ENCODE measurements around the gene ORAI1. TPM values are rescaled to one million over a fixed set of nuclear protein-coding genes. Genes with fewer than 3 reads are reported as not detected.

Gene ORAI1
- polyA plus RNA-seq, 1 of the 3 experiments (the other 2 are of a cell fraction): 16.6 TPM

DNA sequence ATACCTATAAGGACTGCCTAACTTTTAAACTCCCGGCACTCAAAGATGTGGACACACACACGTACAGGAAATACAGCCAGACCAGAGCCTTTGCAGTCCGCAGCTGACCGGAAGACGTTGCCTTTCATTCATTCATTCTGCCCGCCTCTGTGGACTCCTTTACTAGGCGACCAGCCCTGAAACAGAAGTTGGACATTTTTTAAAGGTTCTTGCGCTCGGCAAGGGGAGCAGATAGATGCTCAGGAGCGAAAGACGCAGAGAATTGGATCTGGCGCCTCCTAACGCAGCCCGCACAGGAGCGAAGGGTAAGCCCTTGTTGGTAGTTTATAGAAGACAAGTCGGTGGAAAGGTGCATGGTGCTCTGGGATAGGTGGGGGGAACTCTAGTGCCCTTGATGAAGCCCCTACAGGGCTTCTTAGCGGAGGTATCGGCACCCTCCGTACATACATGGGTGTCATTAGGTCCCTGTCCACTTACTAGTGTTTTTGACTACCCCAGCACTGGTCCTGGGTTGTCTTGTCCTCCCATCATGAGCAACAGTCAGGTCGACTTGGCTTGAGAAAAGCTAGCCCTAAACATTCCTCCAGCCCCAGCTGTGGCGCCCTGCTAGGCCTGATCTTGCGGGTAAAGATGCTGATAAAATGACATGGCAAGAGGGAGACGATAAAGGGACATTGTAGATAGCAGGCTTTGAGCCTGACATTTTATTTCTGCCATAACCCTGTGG is 45.2 kb upstream of the ORAI1 start, which contains the start of gene KDM2B:
KDM2B (minus strand) TSS at position 65 of the 727 bp plus-strand sequence. CDS start 112 bp downstream, outside the sequence.
- peaks cover 46% of the 10 kb centered on the region for H3F3A ChIP-seq (replicated peaks; ENCODE audit: insufficient read depth)
- H3K79me2 ChIP-seq (ENCODE audit: insufficient read depth): peaks cover 13% of the 10 kb centered on the region
- H3K4me2 ChIP-seq: peak within 1 kb of the TSS; percentile 96
- ChIA-PET CTCF (interaction anchor here (0.6 to 4.6 kb wide), 14 partner anchors 21 to 149 kb away, joined by 3 to 29 read pairs (median 4); partner anchors contain the start of genes MORN3 and ORAI1), POLR2A (interaction anchor here (0.7 to 1.2 kb wide), 3 partner anchors 13 to 87 kb away, joined by 3 to 5 read pairs (median 4); partner anchors contain the start of gene ORAI1)
- TF ChIP-seq, protein P1, sequence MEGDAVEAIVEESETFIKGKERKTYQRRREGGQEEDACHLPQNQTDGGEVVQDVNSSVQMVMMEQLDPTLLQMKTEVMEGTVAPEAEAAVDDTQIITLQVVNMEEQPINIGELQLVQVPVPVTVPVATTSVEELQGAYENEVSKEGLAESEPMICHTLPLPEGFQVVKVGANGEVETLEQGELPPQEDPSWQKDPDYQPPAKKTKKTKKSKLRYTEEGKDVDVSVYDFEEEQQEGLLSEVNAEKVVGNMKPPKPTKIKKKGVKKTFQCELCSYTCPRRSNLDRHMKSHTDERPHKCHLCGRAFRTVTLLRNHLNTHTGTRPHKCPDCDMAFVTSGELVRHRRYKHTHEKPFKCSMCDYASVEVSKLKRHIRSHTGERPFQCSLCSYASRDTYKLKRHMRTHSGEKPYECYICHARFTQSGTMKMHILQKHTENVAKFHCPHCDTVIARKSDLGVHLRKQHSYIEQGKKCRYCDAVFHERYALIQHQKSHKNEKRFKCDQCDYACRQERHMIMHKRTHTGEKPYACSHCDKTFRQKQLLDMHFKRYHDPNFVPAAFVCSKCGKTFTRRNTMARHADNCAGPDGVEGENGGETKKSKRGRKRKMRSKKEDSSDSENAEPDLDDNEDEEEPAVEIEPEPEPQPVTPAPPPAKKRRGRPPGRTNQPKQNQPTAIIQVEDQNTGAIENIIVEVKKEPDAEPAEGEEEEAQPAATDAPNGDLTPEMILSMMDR (IDR thresholded peaks at IDR 0.05): no peak; the same call in 1 of the 2 replicates
- no peak for TF ChIP-seq JUND (IDR thresholded peaks at IDR 0.05)
- TF ChIP-seq SIN3A (IDR thresholded peaks at IDR 0.05; ENCODE audit: borderline replicate concordance, low read depth, low read length): 0 out of 2 replicates have a peak, but pooled peaks have one; percentile 12
- TF ChIP-seq FOXM1 (IDR thresholded peaks at IDR 0.05; ENCODE audit: low read depth): no peak
- TF ChIP-seq MEF2A (IDR thresholded peaks at IDR 0.05; ENCODE audit: borderline replicate concordance, low read depth): no peak
- peak; percentile 68; the same call in 1 of the 2 replicates for TF ChIP-seq MXI1 (IDR thresholded peaks at IDR 0.05; ENCODE audit: low read depth, low read length)
- no peak for TF ChIP-seq NFIC (IDR thresholded peaks at IDR 0.05; ENCODE audit: borderline replicate concordance)
- TF ChIP-seq EP300 (IDR thresholded peaks at IDR 0.05; ENCODE audit: borderline replicate concordance in 1 of 2, low read depth in 1 of 2, low read length in 1 of 2): no peak
- TF ChIP-seq FOSL2 (IDR thresholded peaks at IDR 0.05; ENCODE audit: borderline replicate concordance, low read depth): no peak
- no peak for TF ChIP-seq GATA2 (CRISPR knock-in tag; IDR thresholded peaks at IDR 0.05)
- TF ChIP-seq, protein P2, sequence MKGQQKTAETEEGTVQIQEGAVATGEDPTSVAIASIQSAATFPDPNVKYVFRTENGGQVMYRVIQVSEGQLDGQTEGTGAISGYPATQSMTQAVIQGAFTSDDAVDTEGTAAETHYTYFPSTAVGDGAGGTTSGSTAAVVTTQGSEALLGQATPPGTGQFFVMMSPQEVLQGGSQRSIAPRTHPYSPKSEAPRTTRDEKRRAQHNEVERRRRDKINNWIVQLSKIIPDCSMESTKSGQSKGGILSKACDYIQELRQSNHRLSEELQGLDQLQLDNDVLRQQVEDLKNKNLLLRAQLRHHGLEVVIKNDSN (IDR thresholded peaks at IDR 0.05; ENCODE audit: borderline replicate concordance, low read depth): peak; percentile 62; the same call in 1 of the 2 replicates
- TF ChIP-seq POLR2AphosphoS5 (IDR thresholded peaks at IDR 0.05; ENCODE audit: low read depth, low read length): no peak; the same call in 1 of the 2 replicates
- TF ChIP-seq MAX (IDR thresholded peaks at IDR 0.05; ENCODE audit: low read depth): no peak
- peak; percentile 68 for TF ChIP-seq GABPA (IDR thresholded peaks at IDR 0.05; ENCODE audit: low read depth)
- no peak for TF ChIP-seq RCOR1 (IDR thresholded peaks at IDR 0.05; ENCODE audit: low read length)
- no peak for TF ChIP-seq RAD21 (IDR thresholded peaks at IDR 0.05; ENCODE audit: low read length)
- no peak for TF ChIP-seq RXRA (IDR thresholded peaks at IDR 0.05; ENCODE audit: borderline replicate concordance, low read depth)
- no peak for TF ChIP-seq CHD2 (IDR thresholded peaks at IDR 0.05; ENCODE audit: low read length, partially characterized antibody)
- no peak for TF ChIP-seq TEAD4 (IDR thresholded peaks at IDR 0.05; ENCODE audit: borderline replicate concordance, insufficient read depth)
- TF ChIP-seq, protein P3, sequence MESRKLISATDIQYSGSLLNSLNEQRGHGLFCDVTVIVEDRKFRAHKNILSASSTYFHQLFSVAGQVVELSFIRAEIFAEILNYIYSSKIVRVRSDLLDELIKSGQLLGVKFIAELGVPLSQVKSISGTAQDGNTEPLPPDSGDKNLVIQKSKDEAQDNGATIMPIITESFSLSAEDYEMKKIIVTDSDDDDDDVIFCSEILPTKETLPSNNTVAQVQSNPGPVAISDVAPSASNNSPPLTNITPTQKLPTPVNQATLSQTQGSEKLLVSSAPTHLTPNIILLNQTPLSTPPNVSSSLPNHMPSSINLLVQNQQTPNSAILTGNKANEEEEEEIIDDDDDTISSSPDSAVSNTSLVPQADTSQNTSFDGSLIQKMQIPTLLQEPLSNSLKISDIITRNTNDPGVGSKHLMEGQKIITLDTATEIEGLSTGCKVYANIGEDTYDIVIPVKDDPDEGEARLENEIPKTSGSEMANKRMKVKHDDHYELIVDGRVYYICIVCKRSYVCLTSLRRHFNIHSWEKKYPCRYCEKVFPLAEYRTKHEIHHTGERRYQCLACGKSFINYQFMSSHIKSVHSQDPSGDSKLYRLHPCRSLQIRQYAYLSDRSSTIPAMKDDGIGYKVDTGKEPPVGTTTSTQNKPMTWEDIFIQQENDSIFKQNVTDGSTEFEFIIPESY (IDR thresholded peaks at IDR 0.05; ENCODE audit: borderline replicate concordance, low read depth): no peak
- H3K4me3 ChIP-seq (ENCODE audit: low read depth in 2 of 2, low read length in 1 of 2): peak within 1 kb of the TSS; percentile 64 to 87
- DNase-seq: peak; percentile 46
- H3K27ac ChIP-seq (ENCODE audit: low read depth in 2 of 2, low read length in 1 of 2): peak within 1 kb of the TSS; percentile 90 to 98
- 18% methylated on average over 23 of the region's 23 CpGs for WGBS (ENCODE audit: low lambda C conversion rate)
- no peaks in the 10 kb centered on the region for H3K9me2 ChIP-seq
- H3K9ac ChIP-seq: peak within 1 kb of the TSS; percentile 91
- no peaks in the 10 kb centered on the region for H3K27me3 ChIP-seq (ENCODE audit: insufficient read depth)
- H3K4me1 ChIP-seq (ENCODE audit: control insufficient read depth in 1 of 2, insufficient read depth in 2 of 2, low read depth in 1 of 2, low read length in 1 of 2): peaks cover 25 to 29% of the 10 kb centered on the region in 2 experiments; a peak in 3 of 4 replicates
- H4K20me1 ChIP-seq (ENCODE audit: insufficient read depth): no peaks in the 10 kb centered on the region
- H3K36me3 ChIP-seq (replicated peaks in 1 of 2; ENCODE audit: control insufficient read depth in 1 of 2, insufficient read depth in 2 of 2, low read length in 1 of 2): no peaks in the 10 kb centered on the region
- peak within 1 kb of the TSS; percentile 93 for H2AFZ ChIP-seq (ENCODE audit: low read depth)
- no peaks in the 10 kb centered on the region for H3K9me3 ChIP-seq
